ENCODE measurements around the gene BTBD19. TPM values are rescaled to one million over a fixed set of nuclear protein-coding genes. Genes with fewer than 3 reads are reported as not detected.

The BTBD19 gene
- total and polyA plus RNA-seq, 9 of the 15 experiments (the other 6 are each of a cell fraction or from before 2014, with no cell fraction given) = 0.22 to 2.0 (median 0.95) TPM

DNA sequence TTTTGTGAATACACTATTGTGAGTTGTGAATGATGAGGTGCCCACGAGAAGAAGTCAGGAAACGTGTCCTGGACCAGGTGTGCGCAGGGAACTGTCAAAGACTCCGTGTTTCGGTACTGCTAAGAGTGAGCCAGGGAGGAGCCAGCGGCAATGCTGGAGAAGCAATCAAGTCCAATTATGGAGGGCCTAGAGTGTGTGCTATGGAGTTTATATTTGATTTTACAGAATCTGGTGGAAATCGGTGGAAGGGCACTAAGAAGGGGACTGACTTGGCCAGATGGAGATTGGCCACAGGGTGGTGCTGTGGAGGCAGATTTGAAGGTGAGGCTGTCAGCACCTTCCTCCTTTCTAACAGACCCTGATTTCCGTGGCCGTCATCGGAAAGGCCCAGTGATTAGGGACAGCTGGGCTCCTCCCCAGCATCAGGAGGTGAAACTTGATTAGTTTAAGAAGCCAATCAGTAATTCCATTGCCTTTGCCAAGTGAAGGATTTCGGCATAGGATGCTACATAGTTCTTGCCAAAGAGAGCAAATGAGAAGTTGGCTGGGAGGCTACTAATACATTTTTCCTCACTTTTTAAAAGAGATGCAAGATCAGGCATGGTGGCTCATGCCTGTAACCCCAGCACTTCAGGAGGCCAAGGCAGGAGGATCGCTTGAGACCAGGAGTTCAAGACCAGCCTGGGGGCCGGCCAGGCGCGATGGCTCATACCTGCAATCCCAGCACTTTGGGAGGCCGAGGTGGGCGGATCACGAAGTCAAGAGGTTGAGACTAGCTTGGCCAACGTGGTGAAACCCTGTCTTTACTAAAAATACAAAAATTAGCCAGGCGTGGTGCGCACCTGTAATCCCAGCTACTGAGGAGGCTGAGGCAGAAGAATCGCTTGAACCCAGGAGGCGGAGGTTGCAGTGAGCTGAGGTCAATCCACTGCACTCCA, 27.7 kb downstream of the BTBD19 start (continued):
- TF ChIP-seq MAZ (CRISPR knock-in tag; conservative IDR thresholded peaks at IDR 0.05 in 1 of 2, IDR thresholded peaks at IDR 0.05 in 1 of 2) (peak; percentile 13 to 60; a peak in 2 of 4 replicates), SPI1 (IDR thresholded peaks at IDR 0.05; ENCODE audit: borderline replicate concordance, low read depth, low read length) (no peak), TCF7L2 (IDR thresholded peaks at IDR 0.05; ENCODE audit: low read depth, low read length) (no peak), BCL6 (CRISPR knock-in tag; IDR thresholded peaks at IDR 0.05) (no peak), ZNF436 (CRISPR knock-in tag; IDR thresholded peaks at IDR 0.05) (no peak), ZNF830 (CRISPR knock-in tag; IDR thresholded peaks at IDR 0.05) (no peak), NR2C2 (CRISPR knock-in tag; IDR thresholded peaks at IDR 0.05) (no peak), NR2C2 (tag; IDR thresholded peaks at IDR 0.05) (no peak), ZNF766 (CRISPR knock-in tag; conservative IDR thresholded peaks at IDR 0.05) (no peak), SUPT5H (IDR thresholded peaks at IDR 0.05) (no peak), ZBTB17 (CRISPR knock-in tag; IDR thresholded peaks at IDR 0.05) (no peak)
- TF ChIP-seq, protein P1, sequence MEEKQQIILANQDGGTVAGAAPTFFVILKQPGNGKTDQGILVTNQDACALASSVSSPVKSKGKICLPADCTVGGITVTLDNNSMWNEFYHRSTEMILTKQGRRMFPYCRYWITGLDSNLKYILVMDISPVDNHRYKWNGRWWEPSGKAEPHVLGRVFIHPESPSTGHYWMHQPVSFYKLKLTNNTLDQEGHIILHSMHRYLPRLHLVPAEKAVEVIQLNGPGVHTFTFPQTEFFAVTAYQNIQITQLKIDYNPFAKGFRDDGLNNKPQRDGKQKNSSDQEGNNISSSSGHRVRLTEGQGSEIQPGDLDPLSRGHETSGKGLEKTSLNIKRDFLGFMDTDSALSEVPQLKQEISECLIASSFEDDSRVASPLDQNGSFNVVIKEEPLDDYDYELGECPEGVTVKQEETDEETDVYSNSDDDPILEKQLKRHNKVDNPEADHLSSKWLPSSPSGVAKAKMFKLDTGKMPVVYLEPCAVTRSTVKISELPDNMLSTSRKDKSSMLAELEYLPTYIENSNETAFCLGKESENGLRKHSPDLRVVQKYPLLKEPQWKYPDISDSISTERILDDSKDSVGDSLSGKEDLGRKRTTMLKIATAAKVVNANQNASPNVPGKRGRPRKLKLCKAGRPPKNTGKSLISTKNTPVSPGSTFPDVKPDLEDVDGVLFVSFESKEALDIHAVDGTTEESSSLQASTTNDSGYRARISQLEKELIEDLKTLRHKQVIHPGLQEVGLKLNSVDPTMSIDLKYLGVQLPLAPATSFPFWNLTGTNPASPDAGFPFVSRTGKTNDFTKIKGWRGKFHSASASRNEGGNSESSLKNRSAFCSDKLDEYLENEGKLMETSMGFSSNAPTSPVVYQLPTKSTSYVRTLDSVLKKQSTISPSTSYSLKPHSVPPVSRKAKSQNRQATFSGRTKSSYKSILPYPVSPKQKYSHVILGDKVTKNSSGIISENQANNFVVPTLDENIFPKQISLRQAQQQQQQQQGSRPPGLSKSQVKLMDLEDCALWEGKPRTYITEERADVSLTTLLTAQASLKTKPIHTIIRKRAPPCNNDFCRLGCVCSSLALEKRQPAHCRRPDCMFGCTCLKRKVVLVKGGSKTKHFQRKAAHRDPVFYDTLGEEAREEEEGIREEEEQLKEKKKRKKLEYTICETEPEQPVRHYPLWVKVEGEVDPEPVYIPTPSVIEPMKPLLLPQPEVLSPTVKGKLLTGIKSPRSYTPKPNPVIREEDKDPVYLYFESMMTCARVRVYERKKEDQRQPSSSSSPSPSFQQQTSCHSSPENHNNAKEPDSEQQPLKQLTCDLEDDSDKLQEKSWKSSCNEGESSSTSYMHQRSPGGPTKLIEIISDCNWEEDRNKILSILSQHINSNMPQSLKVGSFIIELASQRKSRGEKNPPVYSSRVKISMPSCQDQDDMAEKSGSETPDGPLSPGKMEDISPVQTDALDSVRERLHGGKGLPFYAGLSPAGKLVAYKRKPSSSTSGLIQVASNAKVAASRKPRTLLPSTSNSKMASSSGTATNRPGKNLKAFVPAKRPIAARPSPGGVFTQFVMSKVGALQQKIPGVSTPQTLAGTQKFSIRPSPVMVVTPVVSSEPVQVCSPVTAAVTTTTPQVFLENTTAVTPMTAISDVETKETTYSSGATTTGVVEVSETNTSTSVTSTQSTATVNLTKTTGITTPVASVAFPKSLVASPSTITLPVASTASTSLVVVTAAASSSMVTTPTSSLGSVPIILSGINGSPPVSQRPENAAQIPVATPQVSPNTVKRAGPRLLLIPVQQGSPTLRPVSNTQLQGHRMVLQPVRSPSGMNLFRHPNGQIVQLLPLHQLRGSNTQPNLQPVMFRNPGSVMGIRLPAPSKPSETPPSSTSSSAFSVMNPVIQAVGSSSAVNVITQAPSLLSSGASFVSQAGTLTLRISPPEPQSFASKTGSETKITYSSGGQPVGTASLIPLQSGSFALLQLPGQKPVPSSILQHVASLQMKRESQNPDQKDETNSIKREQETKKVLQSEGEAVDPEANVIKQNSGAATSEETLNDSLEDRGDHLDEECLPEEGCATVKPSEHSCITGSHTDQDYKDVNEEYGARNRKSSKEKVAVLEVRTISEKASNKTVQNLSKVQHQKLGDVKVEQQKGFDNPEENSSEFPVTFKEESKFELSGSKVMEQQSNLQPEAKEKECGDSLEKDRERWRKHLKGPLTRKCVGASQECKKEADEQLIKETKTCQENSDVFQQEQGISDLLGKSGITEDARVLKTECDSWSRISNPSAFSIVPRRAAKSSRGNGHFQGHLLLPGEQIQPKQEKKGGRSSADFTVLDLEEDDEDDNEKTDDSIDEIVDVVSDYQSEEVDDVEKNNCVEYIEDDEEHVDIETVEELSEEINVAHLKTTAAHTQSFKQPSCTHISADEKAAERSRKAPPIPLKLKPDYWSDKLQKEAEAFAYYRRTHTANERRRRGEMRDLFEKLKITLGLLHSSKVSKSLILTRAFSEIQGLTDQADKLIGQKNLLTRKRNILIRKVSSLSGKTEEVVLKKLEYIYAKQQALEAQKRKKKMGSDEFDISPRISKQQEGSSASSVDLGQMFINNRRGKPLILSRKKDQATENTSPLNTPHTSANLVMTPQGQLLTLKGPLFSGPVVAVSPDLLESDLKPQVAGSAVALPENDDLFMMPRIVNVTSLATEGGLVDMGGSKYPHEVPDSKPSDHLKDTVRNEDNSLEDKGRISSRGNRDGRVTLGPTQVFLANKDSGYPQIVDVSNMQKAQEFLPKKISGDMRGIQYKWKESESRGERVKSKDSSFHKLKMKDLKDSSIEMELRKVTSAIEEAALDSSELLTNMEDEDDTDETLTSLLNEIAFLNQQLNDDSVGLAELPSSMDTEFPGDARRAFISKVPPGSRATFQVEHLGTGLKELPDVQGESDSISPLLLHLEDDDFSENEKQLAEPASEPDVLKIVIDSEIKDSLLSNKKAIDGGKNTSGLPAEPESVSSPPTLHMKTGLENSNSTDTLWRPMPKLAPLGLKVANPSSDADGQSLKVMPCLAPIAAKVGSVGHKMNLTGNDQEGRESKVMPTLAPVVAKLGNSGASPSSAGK (IDR thresholded peaks at IDR 0.05) = no peak

Measured in K562 (cell line).